H9 (cell line): ENCODE results near the gene DYNC2LI1. TPM values are rescaled to one million over a fixed set of nuclear protein-coding genes. Genes with fewer than 3 reads are reported as not detected.

Source experiments
- DNase-seq: peaks from one replicate; pipeline ENCODE4 v3.0.0-alpha.2; 2017
- H2AFZ ChIP-seq: one replicate; pipeline ENCODE4 v1.6.1; 2013; ENCODE audit warnings: mild to moderate bottlenecking, low read length, control low read depth, moderate library complexity
- H2AK5ac ChIP-seq: 2 replicates; pipeline ENCODE4 v1.6.1; 2013; ENCODE audit warnings: low read length, control low read depth, mixed read lengths; ENCODE audit not compliant: insufficient read length
- H2BK120ac ChIP-seq: one replicate; pipeline ENCODE4 v1.6.1; 2013; ENCODE audit warnings: low read depth, mild to moderate bottlenecking, low read length, control low read depth, inconsistent platforms; ENCODE audit not compliant: poor library complexity, severe bottlenecking
- H2BK12ac ChIP-seq: 2 replicates; pipeline ENCODE4 v1.6.1; 2013; ENCODE audit warnings: low read length, control low read depth, mixed read lengths, low read depth; ENCODE audit not compliant: insufficient read length
- H2BK15ac ChIP-seq: 2 replicates; pipeline ENCODE4 v1.6.1; 2013; ENCODE audit warnings: low read depth, low read length, control low read depth
- H2BK20ac ChIP-seq: one replicate; pipeline ENCODE4 v1.6.1; 2013; ENCODE audit warnings: low read depth, mild to moderate bottlenecking, low read length, control low read depth, inconsistent platforms; ENCODE audit not compliant: poor library complexity, severe bottlenecking
- H2BK5ac ChIP-seq: 2 replicates; pipeline ENCODE4 v1.6.1; 2013; ENCODE audit warnings: low read length, control low read depth, mixed read lengths; ENCODE audit not compliant: insufficient read length
- H3K14ac ChIP-seq: 2 replicates; pipeline ENCODE4 v1.6.1; 2013; ENCODE audit warnings: low read length, control low read depth; ENCODE audit not compliant: insufficient read depth
- H3K18ac ChIP-seq: 2 replicates; pipeline ENCODE4 v1.6.1; 2013; ENCODE audit warnings: low read depth, mild to moderate bottlenecking, mixed read lengths, low read length, control low read depth; ENCODE audit not compliant: insufficient read length
- H3K23ac ChIP-seq: 2 replicates; pipeline ENCODE4 v1.6.1; 2013; ENCODE audit warnings: low read length, control low read depth, mixed read lengths, low read depth; ENCODE audit not compliant: insufficient read length
- H3K23me2 ChIP-seq: 2 replicates; pipeline ENCODE4 v1.6.1; 2013; ENCODE audit warnings: low read depth, mild to moderate bottlenecking, mixed read lengths, low read length, control low read depth; ENCODE audit not compliant: insufficient read length, poor library complexity, severe bottlenecking
- H3K27ac ChIP-seq: 2 replicates; pipeline ENCODE4 v1.5.1; 2013; ENCODE audit warnings: low read length, control low read depth, mixed read lengths, low read depth; ENCODE audit not compliant: insufficient read length
- H3K27me3 ChIP-seq: 2 replicates; pipeline ENCODE4 v1.6.1; 2013; ENCODE audit warnings: low read length, control low read depth, inconsistent platforms; ENCODE audit not compliant: insufficient read depth
- H3K4ac ChIP-seq: 2 replicates; pipeline ENCODE4 v1.6.1; 2013; ENCODE audit warnings: low read depth, mild to moderate bottlenecking, control low read depth, inconsistent platforms, low read length, moderate library complexity
- H3K4me1 ChIP-seq: 2 replicates; pipeline ENCODE4 v1.6.1; 2013; ENCODE audit warnings: low read length, control low read depth, inconsistent platforms; ENCODE audit not compliant: insufficient read depth
- H3K4me2 ChIP-seq: 2 replicates; pipeline ENCODE4 v1.6.1; 2013; ENCODE audit warnings: low read length, control low read depth, mixed read lengths; ENCODE audit not compliant: insufficient read length, insufficient read depth
- H3K56ac ChIP-seq: 2 replicates; pipeline ENCODE4 v1.6.1; 2013; ENCODE audit warnings: low read depth, mild to moderate bottlenecking, mixed read lengths, low read length, control low read depth; ENCODE audit not compliant: insufficient read length
- H3K79me1 ChIP-seq: 2 replicates; pipeline ENCODE4 v1.6.1; 2013; ENCODE audit warnings: low read depth, mild to moderate bottlenecking, moderate library complexity, low read length, control low read depth, inconsistent platforms; ENCODE audit not compliant: insufficient read depth, poor library complexity, severe bottlenecking
- H3K79me2 ChIP-seq: 2 replicates; pipeline ENCODE4 v1.6.1; 2013; ENCODE audit warnings: low read length, control low read depth, inconsistent platforms; ENCODE audit not compliant: insufficient read depth
- H3K9ac ChIP-seq: 2 replicates; pipeline ENCODE4 v1.6.1; 2013; ENCODE audit warnings: low read length, control low read depth, mixed read lengths; ENCODE audit not compliant: insufficient read length; ENCODE audit errors: extremely low read depth
- H3K9me3 ChIP-seq: one replicate; pipeline ENCODE4 v1.6.1; 2013; ENCODE audit warnings: low read depth, low read length, inconsistent platforms; ENCODE audit not compliant: control insufficient read depth
- H3T11ph ChIP-seq: one replicate; pipeline ENCODE4 v1.6.1; 2013; ENCODE audit warnings: mild to moderate bottlenecking, low read length, control low read depth, inconsistent platforms
- H4K20me1 ChIP-seq: one replicate; pipeline ENCODE4 v1.6.1; 2013; ENCODE audit not compliant: control insufficient read depth, insufficient read length, insufficient read depth
- H4K5ac ChIP-seq: 2 replicates; pipeline ENCODE4 v1.6.1; 2013; ENCODE audit warnings: low read depth, mild to moderate bottlenecking, mixed read lengths, low read length, control low read depth; ENCODE audit not compliant: insufficient read length
- H4K8ac ChIP-seq: replicated peaks from 2 replicates; pipeline ENCODE4 v1.6.1; 2013; ENCODE audit warnings: low read length, control low read depth, mixed read lengths, low read depth; ENCODE audit not compliant: insufficient read length
- H4K91ac ChIP-seq: 2 replicates; pipeline ENCODE4 v1.6.1; 2013; ENCODE audit warnings: low read depth, mild to moderate bottlenecking, moderate library complexity, mixed read lengths, low read length, control low read depth; ENCODE audit not compliant: insufficient read length
- H3K27ac Mint-ChIP-seq, 3 experiments: 2 replicates in 2 of 3; 3 replicates in 1 of 3; pipeline ENCODE4 v1.8.0; 2020 to 2021; ENCODE audit warnings: mixed read lengths in 3 of 3, mild to moderate bottlenecking in 1 of 3, moderate library complexity in 1 of 3
- H3K27me3 Mint-ChIP-seq: 2 replicates; pipeline ENCODE4 v1.8.0; 2021; ENCODE audit warnings: low read depth, mild to moderate bottlenecking, moderate library complexity, mixed read lengths
- H3K36me3 Mint-ChIP-seq, 3 experiments: 2 replicates in 2 of 3; 3 replicates in 1 of 3; pipeline ENCODE4 v1.8.0; 2020 to 2021; ENCODE audit warnings: low read depth in 3 of 3, mixed read lengths in 3 of 3; ENCODE audit not compliant: insufficient read depth in 1 of 3
- H3K4me1 Mint-ChIP-seq, 2 experiments: 2 replicates each; pipeline ENCODE4 v1.8.0; 2020; ENCODE audit warnings: mixed read lengths in 2 of 2
- H3K4me3 Mint-ChIP-seq, 2 experiments: 2 replicates in 1 of 2; 3 replicates in 1 of 2; pipeline ENCODE4 v1.8.0; 2020 to 2021; ENCODE audit warnings: mild to moderate bottlenecking in 2 of 2, mixed read lengths in 2 of 2, moderate library complexity in 1 of 2
- H3K9me3 Mint-ChIP-seq, 2 experiments: 2 replicates in 1 of 2; 3 replicates in 1 of 2; pipeline ENCODE4 v1.8.0; 2020; ENCODE audit warnings: mild to moderate bottlenecking in 2 of 2, mixed read lengths in 2 of 2, moderate library complexity in 1 of 2
- WGBS: extraction: QIAGEN DNeasy Blood & Tissue Kit; methylation state at CpG from one replicate; pipeline ENCODE4 v1.1.7; 2013; ENCODE audit warnings: missing lambda C conversion rate, low lambda C conversion rate, mixed read lengths; ENCODE audit not compliant: insufficient read length; ENCODE audit errors: extremely low coverage; 5-methylcytosine and 5-hydroxymethylcytosine counted together
- total RNA-seq: library from RNA; stranded (reverse); gene quantifications from 2 replicates; pipeline ENCODE4 v1.2.1, GENCODE V29; 2021
- TF ChIP-seq, protein P1 (sequence below): fragments of 200-600 bp; sonication (generic); conservative IDR thresholded peaks from 3 replicates; pipeline ENCODE4 v1.8.0; 2021; ENCODE audit warnings: antibody characterized with exemption, mild to moderate bottlenecking

Gene DYNC2LI1
- total RNA-seq, 1 experiment from 2014 or later = 8.5 TPM

DNA sequence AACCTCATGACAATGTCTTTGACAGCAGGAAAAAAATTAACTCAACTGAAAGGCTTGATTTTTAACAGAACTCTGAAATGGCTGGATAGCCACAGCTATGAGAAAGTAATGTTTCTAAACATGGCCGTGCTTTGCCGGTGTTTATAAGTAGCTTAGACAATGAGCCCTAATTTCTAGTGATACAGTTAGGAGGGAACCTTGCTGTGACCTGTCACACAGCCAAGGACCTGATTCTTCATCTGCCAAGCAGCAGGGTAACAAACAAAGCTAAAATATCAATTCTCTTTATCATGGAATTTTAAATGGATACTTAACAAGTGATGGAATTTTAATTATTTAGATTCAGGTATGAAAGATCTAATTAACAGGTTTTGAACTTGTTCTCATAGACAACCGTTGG lies 24.3 kb upstream of the DYNC2LI1 start:
- H3K9ac ChIP-seq = no peak overlapping the region
- no peaks in the 10 kb centered on the region for H3K4me1 ChIP-seq
- H3K9me3 ChIP-seq = no peaks in the 10 kb centered on the region
- no peak overlapping the region for H2BK15ac ChIP-seq
- H3K79me1 ChIP-seq = no peaks in the 10 kb centered on the region
- H3K4me2 ChIP-seq = no peak overlapping the region
- no peak overlapping the region for H2BK12ac ChIP-seq
- H2AK5ac ChIP-seq = no peak overlapping the region
- H3K23me2 ChIP-seq = no peaks in the 10 kb centered on the region
- peaks cover 3 to 17% of the 10 kb centered on the region in 2 experiments for H3K4me1 Mint-ChIP-seq
- H4K20me1 ChIP-seq = no peaks in the 10 kb centered on the region
- no peak overlapping the region for H4K91ac ChIP-seq
- H2AFZ ChIP-seq = no peak overlapping the region
- no CpG with 5 or more reads among the region's 3 CpGs for WGBS
- no peak overlapping the region for H4K5ac ChIP-seq
- H3K56ac ChIP-seq = no peak overlapping the region
- DNase-seq = no peak
- TF ChIP-seq, protein P1, sequence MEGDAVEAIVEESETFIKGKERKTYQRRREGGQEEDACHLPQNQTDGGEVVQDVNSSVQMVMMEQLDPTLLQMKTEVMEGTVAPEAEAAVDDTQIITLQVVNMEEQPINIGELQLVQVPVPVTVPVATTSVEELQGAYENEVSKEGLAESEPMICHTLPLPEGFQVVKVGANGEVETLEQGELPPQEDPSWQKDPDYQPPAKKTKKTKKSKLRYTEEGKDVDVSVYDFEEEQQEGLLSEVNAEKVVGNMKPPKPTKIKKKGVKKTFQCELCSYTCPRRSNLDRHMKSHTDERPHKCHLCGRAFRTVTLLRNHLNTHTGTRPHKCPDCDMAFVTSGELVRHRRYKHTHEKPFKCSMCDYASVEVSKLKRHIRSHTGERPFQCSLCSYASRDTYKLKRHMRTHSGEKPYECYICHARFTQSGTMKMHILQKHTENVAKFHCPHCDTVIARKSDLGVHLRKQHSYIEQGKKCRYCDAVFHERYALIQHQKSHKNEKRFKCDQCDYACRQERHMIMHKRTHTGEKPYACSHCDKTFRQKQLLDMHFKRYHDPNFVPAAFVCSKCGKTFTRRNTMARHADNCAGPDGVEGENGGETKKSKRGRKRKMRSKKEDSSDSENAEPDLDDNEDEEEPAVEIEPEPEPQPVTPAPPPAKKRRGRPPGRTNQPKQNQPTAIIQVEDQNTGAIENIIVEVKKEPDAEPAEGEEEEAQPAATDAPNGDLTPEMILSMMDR = no peak
- H3K27me3 ChIP-seq = no peaks in the 10 kb centered on the region
- no peak overlapping the region for H3K4ac ChIP-seq
- H3K79me2 ChIP-seq = no peaks in the 10 kb centered on the region
- H3T11ph ChIP-seq = no peak overlapping the region
- no peak overlapping the region for H3K23ac ChIP-seq
- H2BK5ac ChIP-seq = no peak overlapping the region
- no peak overlapping the region for H2BK20ac ChIP-seq
- no peak overlapping the region for H3K27ac Mint-ChIP-seq
- H3K18ac ChIP-seq = no peak overlapping the region
- H2BK120ac ChIP-seq = no peak overlapping the region
- H4K8ac ChIP-seq = no peak overlapping the region
- peaks cover 0 to 2% (median 0%) of the 10 kb centered on the region in 3 experiments; a peak in 1 of 7 replicates for H3K36me3 Mint-ChIP-seq
- no peak overlapping the region for H3K27ac ChIP-seq
- no peaks in the 10 kb centered on the region for H3K9me3 Mint-ChIP-seq
- no peaks in the 10 kb centered on the region for H3K27me3 Mint-ChIP-seq
- H3K14ac ChIP-seq = no peak overlapping the region
- no peak overlapping the region for H3K4me3 Mint-ChIP-seq
